Omental fat pad (tissue), 4 donors: ENCODE measurements around the gene IRF1. TPM values are rescaled to one million over a fixed set of nuclear protein-coding genes. Genes with fewer than 3 reads are reported as not detected.
A peak's percentile ranks its signal among the peaks of the same experiment; 100 is the strongest.
"Not testable (repeated sequence)": the region's sequence is repeated elsewhere in the genome, so short reads cannot be mapped to it uniquely, and the experiment has no call there.

Source experiments
- ATAC-seq: fragments of 150-250 bp; one replicate; pipeline ENCODE4 v1.9.1; 2016; ENCODE audit warnings: mild to moderate bottlenecking, moderate library complexity; ENCODE audit not compliant: low FRiP score
- DNase-seq: peaks from one replicate; pipeline ENCODE4 v3.0.0-alpha.2; 2019; ENCODE audit warnings: low spot score
- total RNA-seq, 4 donors: library from RNA; depleted of rRNA; stranded (reverse); fragments of >200 nt; gene quantifications; one replicate each; pipeline ENCODE4 v1.1.0, GENCODE V29; 2016
- TF ChIP-seq, protein P1 (sequence below), 3 donors: fragments of 450-650 bp; IDR thresholded peaks; one replicate each; pipeline ENCODE4 v1.5.1; 2016 to 2017; ENCODE audit warnings: antibody characterized with exemption in 3 of 3, mild to moderate bottlenecking in 3 of 3, moderate library complexity in 2 of 3

Gene IRF1
- total RNA-seq, 4 donors from 2014 or later: 23.5 to 172 (median 133) TPM

DNA sequence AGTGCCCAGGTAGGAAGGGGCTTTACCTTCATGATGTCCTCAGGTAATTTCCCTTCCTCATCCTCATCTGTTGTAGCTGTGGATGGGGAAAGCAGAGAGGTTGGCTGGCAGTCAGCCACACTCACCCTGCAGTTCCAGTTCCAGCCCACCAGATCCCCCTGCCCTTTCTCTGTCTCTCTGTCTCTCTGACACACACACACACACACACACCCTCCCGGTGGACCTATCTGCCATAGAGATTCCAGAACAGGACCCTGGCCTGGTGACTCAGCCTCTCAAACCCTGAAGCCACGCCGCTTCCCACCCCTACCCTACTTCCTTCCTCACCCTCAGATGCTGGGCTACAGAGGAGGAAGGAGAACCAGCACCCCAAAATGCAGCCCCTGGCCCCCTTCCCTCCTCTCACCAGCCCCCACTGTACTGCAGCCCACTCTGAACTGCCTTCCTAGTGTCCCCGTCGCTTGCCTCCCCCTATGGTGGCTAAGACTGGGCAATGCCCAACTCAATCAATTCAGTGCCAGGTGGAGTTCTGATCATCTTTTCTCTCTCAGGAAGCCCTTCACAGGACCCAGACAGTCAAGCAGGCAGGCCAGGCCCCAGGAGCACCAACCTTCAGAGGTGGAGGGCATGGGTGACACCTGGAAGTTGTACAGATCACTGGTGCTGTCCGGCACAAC is 4.8 kb downstream of the IRF1 start:
- peak; percentile 20 for DNase-seq
- ATAC-seq: no peak

DNA sequence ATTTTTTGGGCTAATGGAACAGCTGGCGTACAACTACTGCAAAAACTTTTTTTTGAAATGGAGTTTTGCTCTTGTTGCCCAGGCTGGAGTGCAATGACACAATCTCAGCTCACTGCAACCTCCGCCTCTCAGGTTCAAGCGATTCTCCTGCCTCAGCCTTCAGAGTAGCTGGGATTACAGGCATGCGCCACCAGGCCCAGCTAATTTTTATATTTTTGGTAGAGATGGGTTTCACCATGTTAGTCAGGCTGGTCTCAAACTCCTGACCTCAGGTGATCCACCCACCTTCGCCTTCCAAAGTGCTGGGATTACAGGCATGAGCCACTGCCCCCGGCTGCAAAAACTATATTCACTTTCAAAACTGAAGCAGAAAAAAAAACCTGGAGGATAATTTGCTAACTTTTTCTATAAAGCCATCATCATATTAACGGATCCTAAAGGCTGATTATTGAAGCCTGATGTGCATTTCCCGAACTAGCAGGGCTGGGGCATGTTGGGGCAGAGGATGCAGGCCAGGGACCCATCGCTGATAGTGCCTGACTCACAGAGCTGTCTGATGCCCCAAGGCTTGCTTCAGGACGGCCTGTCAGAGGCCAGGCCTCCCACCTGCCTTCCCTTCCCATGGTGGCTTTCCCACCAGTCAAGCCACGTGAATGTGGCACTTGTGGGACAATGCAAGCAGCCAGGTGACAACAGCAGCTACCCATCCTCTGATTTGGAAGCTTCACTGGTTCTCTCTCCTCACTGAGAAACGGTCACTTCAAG is 5.5 kb downstream of the IRF1 start:
- DNase-seq: peak; percentile 14
- not testable (repeated sequence) for ATAC-seq

More for the DNA sequence above, 4.8 kb downstream of the IRF1 start:
- TF ChIP-seq, protein P1, sequence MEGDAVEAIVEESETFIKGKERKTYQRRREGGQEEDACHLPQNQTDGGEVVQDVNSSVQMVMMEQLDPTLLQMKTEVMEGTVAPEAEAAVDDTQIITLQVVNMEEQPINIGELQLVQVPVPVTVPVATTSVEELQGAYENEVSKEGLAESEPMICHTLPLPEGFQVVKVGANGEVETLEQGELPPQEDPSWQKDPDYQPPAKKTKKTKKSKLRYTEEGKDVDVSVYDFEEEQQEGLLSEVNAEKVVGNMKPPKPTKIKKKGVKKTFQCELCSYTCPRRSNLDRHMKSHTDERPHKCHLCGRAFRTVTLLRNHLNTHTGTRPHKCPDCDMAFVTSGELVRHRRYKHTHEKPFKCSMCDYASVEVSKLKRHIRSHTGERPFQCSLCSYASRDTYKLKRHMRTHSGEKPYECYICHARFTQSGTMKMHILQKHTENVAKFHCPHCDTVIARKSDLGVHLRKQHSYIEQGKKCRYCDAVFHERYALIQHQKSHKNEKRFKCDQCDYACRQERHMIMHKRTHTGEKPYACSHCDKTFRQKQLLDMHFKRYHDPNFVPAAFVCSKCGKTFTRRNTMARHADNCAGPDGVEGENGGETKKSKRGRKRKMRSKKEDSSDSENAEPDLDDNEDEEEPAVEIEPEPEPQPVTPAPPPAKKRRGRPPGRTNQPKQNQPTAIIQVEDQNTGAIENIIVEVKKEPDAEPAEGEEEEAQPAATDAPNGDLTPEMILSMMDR (IDR thresholded peaks at IDR 0.05): no peak

DNA sequence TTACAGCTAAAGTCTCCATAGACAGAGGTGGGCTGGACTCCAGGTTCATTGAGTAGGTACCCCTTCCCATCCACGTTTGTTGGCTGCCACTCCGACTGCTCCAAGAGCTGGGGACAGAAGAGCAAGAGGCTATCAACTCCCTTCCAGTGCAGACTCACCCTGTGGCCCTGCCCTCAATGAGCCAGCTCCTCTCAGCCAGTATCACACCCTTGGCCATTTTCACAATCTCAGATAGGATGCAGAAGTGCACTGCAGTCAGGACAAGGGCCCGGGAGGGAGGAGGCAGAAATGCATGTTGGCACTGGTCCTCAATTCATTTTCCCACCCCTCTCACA is 6.2 kb downstream of the IRF1 start:
- TF ChIP-seq, protein P1 (IDR thresholded peaks at IDR 0.05): no peak
- DNase-seq (no peak), ATAC-seq (no peak)

DNA sequence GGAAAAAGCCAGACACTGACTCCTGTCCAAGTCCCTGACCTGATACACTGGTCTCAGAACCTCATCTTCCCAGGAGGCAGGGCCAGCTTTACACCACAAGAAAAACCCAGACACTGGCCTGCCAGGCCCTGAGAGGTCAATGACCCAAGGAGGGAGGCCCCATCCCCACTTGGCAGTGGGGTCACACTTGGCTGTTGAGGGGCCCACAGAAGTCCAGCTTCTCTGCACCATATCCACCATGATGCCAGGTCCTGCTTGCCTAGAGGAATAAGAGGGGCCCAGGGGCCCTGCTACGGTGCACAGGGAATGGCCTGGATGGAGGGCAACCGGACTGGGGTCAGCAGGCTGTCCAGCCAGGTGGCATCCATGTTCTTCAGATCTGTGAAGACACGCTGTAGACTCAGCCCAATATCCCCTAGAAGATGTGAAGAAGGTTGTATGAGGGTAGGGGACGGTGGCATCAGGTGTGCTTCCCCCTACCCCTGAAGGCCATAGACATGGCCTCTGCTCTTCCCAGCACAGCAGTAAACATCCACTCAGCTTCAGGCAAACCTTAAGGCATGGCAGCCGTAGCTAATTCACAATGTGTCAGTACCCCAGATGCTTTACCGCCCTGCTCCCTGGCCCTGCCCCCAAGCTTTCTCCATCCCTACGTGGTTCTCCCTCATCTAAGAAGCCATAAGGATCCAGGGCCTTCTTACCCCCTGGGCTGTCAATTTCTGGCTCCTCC is 6.7 kb downstream of the IRF1 start:
- DNase-seq (no peak), ATAC-seq (no peak)
- TF ChIP-seq, protein P1 (IDR thresholded peaks at IDR 0.05): no peak

DNA sequence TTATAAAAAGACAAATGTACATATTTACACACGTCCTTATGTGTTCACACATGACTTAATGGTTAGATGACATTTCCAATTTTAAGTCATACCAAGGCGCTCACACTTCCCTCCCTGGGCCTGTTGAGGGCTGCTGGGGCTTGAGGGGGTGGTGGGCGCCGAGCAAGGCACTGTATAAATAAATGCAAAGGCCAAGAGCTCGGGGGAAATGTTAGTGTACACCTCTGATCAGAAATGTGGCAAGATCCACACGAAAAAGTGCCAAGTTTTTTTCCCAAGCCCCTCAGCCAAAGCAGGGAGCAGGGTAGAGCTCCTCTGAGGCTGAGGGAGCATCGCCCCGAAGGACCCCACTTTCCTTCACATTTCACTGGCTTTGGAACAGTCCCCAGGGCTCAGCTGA is 7.5 kb downstream of the IRF1 start:
- ATAC-seq (no peak), DNase-seq (no peak)
- TF ChIP-seq, protein P1 (IDR thresholded peaks at IDR 0.05): no peak

DNA sequence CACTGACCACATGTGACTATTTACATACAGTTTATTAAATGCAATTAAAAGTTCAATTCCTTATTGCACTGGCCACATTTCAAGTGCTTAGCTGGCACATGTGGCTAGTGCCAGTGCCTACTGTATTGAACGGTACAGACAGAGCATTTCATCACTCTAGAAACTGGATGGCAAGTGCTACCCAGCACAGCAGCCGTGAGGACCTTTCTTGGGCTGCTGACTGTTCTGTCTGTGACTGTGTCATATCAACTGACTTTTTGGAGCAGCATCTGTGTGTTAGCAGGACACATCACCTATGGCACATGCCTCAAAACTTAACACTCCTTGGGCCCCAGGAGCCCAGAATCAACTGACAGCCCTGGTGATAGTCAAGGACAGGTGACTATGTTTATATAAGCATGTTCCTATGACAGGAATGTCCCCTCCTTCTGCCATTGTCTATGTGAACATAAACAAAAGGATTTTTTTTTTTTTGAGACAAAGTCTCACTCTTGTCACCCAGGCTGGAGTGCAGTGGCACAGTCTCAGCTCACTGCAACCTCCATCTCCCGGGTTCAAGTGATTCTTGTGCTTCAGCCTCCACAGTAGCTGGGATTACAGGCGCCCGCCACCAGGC is 8.9 kb downstream of the IRF1 start:
- no peak for ATAC-seq
- no peak for DNase-seq
- TF ChIP-seq, protein P1 (IDR thresholded peaks at IDR 0.05): no peak
